Hindlimb muscle (tissue), 1 donor: ENCODE results near the gene MPC1. TPM values are rescaled to one million over a fixed set of nuclear protein-coding genes. Genes with fewer than 3 reads are reported as not detected.
"Not testable (repeated sequence)": the region's sequence is repeated elsewhere in the genome, so short reads cannot be mapped to it uniquely, and the experiment has no call there.

Experiments used
- DNase-seq: peaks from one replicate; pipeline ENCODE4 v3.0.0-alpha.2; 2013
- polyA plus RNA-seq: library from polyadenylated mRNA; unstranded; fragments of 120-200 nt; gene quantifications from one replicate; pipeline ENCODE4 v1.2.1, GENCODE V29; 2013; ENCODE audit not compliant: insufficient read length

Gene MPC1
- polyA plus RNA-seq, 1 donor = 73.8 TPM

- DNase-seq = no peak
Measured at GRCh38 chr6:166405386-166405785, 22.6 kb upstream of the MPC1 start.

DNA sequence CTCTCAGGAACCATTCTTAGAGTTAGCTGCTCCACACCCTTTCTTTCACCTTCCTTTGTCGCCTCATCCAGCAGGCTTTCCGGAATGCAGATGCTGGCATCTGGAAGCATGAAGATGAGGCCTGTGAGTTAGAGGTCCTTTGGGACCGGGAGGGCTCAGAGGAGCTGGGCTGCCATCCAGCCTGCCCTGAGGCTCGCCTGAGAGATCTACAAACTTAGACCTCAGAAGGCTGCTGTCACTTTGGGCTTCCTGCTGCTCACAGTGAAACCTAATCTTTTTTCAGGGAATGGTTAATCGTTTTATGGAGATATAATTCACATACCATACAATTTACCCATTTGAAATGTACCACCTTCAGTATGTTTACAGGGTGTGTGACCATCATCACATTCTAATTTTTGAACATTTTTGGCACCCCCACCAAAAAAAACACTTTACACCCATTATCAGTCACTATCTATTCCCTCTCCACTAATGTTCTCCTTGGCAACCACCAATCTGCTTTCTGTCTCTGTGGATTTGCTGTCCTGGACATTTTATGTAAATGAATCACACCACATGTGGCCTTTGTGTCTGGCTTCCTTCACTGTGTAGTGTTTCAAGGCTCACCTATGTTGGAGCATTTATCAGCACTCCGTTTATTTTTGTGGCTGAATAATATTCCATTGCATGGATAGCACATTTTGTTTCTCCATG, 20.0 kb upstream of the MPC1 start:
- no peak for DNase-seq

- peak; percentile 53 for DNase-seq
Measured at GRCh38 chr6:166400649-166401250, 18.0 kb upstream of the MPC1 start.

- no peak for DNase-seq
Measured at GRCh38 chr6:166400181-166400580, 17.4 kb upstream of the MPC1 start.

- DNase-seq = no peak
Measured at GRCh38 chr6:166398348-166398747, 15.6 kb upstream of the MPC1 start.

DNA sequence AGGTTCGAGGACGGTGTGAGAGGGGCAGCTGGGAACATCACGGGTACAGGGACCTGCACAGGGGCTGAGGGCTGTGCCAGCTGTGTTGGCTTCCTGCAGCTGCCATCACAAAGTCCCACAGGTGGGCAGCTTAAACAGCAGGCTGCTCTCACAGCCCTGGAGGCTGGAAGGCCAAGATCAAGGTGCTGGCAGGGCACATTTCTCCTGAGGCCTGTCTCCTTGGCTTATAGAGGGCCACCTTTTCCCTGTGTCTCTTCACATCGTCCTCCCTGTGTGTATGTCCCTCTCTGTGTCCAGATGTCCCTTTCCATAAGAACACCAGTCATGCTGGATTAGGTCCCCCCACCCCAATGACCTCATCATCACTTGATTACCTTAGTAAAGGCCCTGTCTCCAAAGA, 15.1 kb upstream of the MPC1 start:
- DNase-seq = no peak

DNA sequence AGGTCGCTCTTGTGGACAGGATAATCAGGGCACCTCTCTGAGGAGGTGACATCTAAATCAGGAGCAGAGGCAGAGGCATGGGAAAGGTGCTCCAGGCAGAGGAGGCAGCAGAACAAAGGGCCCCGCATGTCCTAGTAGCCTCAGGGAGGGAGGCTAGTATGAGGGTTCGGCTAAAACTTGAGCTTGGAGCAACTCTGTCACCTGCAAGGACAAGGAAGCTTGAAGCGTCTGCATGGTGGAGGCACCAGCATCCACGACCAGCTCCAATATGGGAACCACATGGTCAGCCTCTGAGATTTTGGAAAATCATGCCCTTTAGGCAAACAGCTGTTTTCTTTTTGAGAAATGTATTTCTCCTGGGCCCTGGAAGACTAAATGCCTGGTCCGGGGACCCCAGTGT, 13.0 kb upstream of the MPC1 start:
- DNase-seq = no peak

DNA sequence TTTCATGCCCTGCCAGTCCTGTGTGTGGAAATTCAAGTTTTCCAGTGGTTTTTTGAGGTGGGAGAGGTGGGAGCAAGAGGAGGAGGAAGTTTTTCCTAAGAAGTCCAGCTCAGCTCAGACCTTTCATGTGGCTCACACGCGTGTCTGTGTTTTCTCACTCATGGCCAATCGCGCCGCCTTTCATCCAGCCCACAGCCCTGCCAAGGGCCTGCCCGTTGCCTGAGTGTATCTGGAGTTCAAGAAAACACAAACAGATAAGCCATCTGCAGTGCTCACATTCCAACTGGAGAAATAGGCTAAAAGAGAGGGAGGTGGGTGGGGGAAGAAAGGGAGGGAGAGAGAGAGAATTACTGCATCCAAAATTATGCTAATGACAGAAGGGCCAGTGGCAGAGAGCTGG, 12.6 kb upstream of the MPC1 start:
- no peak for DNase-seq

DNA sequence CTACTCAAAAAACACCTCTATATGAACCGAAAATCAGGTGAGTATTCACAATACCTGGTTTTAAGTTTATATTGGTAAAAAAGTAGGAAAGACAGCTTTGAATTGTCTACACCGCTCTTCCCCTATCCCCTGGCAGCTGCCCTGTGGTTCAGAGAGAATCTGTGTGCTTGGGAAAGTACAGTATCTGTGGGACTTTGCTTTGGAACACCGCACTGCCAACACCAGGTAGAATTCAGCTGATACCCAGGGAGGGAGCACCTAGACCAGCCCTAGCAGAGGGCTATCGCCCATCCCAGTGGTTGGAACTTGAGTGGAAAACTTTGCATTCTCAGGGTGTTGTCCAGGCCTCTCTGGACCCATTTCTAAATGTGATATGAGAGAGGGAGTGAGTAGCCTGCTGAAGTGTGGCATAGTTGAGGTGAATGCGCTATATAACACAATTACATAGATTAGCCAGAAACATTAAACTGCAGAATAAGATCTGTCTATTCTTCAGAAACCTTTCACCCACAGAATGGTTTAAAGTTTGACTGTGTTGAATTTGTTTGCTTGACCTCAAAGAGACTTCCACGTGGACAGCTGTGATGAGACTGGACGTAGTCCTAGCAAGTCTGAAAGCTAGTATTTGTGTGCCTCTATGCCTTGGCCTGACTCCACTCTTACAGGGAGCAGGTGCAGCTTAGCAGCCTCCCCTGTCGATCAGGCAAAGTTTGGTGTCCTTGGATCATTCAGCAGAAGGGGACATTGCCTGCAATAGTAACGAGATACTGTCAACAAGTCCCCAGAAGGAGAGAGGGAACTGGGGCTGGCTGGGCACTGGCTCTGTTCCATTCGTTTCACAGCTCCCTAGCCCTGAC, 11.5 kb upstream of the MPC1 start:
- DNase-seq = no peak

DNA sequence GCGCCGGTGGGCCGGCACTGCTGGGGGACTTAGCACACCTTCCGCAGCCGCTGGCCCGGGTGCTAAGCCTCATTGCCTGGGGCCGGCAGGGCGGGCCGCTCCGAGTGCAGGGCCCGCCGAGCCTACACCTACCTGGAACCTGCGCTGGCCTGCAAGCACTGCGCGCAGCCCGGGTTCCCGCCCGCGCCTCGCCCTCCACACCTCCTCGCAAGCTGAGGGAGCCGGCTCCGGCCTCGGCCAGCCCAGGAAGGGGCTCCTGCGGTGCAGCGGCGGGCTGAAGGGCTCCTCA, 10.7 kb upstream of the MPC1 start:
- DNase-seq = no peak

- DNase-seq = not testable (repeated sequence)
Measured at GRCh38 chr6:166392755-166393534, 10.2 kb upstream of the MPC1 start.

- DNase-seq = no peak
Measured at GRCh38 chr6:166389119-166389518, 6.4 kb upstream of the MPC1 start.

DNA sequence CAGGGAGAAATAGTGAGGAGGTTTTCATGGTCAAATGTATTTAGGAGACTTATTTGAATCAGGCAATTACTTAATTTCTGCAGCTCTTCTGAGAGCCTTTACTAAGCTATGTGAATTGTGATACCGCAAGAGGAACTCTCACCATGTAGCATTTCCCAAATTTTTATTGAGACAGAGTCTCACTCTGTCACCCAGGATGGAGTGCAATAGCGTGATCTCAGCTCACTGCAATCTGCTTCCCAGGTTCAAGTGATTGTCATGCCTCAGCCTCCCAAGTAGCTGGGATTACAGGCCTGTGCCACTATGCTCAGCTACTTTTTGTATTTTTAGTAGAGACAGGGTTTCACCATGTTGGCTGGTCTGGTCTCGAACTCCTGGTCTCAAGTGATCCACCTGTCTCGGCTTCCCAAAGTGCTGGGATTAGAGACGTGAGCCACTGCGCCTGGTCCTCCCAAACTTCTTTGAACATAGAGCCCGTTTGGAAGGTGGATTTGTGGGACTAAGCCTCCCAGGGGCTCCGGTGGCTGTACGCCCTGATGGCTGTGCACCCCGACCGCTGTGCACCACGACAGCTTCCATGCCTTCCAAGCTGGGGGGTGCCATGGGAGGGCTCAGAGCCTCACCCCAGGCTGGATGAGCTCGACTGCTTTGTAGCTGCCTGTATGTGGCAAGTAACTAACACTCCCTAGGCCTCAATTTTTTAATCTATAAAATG, 5.7 kb upstream of the MPC1 start:
- DNase-seq = no peak

DNA sequence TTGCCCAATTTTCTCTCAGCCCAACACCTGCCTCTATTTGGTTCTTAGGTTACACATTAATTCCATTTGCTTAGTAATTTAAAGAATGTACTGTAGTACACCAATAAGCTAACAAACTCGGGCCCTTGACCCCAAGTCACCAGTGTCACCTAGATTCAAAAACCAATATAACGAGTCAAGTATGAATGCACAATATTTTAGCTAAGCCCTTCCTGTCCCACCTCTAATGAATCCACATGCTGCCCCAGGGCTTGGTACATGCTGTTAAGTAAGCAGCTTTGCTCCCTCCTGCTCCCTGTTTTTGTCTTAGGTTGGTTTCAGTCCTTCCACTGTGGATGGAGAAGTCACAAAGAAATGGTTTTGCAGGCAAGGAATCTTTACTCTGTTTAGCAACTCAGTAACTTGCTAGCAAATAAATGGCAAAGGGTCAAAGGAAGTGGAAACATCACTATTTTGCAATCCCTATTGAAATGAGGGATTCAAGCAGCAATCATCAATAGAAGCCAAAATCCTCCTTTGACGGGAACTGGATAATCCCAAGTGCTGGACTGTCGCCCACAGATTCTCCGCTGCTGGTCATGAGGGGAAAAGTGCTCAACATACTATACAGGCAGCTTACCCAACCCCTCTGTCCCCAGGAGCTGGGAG, 5.0 kb upstream of the MPC1 start:
- no peak for DNase-seq

GRCh38 chr6:166387098-166387497, 4.4 kb upstream of the MPC1 start:
- DNase-seq = not testable (repeated sequence)

DNA sequence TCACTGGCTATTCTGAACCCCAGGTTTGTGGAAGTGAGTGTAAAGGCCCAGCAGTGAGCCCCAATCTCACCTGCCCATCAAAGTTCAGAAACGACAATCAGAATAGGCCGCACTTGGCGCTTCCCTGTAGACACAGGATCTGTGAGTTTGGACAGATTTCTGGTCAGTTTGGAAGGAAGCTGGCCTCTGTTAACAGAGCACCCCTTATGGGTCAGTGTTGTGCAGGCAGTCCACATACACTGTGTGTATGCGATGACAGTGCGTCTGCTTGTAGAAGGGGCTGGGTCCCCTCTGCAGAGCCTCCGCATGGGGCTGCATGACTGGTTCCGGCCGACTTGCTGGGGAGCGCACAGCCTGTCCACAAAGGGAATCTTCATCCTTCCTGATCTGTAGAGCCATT, 3.4 kb upstream of the MPC1 start:
- DNase-seq = no peak

DNA sequence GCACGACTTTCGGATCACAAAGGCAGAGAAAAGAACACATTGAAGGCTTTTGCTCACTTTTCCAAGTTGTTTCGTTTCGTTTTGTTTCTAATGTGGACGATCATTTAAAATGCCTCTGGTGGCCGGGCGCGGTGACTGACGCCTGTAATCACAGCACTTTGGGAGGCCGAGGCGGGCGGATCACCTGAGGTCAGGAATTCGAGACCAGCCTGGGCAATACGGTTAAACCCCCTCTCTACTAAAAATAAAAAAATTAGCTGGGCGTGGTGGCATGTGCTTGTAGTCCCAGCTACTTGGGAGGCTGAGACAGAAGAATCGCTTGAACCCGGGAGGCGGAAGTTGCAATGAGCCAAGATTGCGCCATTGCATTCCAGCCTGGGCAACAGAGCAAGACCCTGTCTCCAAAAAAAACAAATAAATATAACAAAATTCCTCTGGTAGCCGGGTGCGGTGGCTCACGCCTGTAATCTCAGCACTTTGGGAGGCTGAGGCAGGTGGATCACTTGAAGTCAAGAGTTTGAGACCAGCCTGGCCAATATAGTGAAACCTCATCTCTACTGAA, 1.1 kb upstream of the MPC1 start:
- DNase-seq = not testable (repeated sequence)

GRCh38 chr6:166382500-166382932, 224 bp downstream of the MPC1 start:
- no peak for DNase-seq

GRCh38 chr6:166381733-166382499, 824 bp downstream of the MPC1 start:
- DNase-seq = peak; percentile 74

GRCh38 chr6:166381381-166381732, 1.4 kb downstream of the MPC1 start:
- no peak for DNase-seq

DNA sequence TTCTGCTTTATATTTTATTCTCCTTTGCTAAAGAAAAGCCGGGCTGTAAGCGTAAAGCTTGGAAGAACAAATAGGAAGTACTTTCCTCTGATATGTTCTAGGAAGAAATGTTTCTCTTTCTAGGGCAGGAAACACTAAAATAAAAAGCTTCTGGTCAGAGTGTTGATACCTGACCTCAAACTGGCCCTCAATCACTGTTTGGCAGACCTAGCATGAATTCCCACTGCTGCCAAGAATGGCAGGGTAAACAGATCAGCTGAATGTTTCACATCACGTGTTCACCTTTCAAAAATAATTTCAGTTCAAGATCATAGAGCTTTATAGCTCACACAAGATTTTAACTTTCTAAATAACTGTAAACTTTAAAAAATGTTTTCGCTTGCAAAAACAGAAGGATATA, 2.9 kb downstream of the MPC1 start:
- DNase-seq = no peak
